ENCODE results near the gene DYDC2. TPM values are rescaled to one million over a fixed set of nuclear protein-coding genes. Genes with fewer than 3 reads are reported as not detected.
A peak's percentile ranks its signal among the peaks of the same experiment; 100 is the strongest.

Gene DYDC2, protein sequence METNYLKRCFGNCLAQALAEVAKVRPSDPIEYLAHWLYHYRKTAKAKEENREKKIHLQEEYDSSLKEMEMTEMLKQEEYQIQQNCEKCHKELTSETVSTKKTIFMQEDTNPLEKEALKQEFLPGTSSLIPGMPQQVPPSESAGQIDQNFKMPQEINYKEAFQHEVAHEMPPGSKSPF
- total RNA-seq (2021) (1.9 to 3.3 TPM (median 2.4 TPM) in 3 replicates), Bru-seq, nascent RNA (percentile 26 among the genes with signal in this experiment)
- long read RNA-seq, experiment 1, partial matches to known transcripts: 2 of 6 reads
- long read RNA-seq, experiment 1, other reads (novel, unspliced or antisense): 0 of 6 reads
- long read RNA-seq, experiment 2, partial matches to known transcripts: 3 of 3 reads
- long read RNA-seq, experiment 2, other reads (novel, unspliced or antisense): 0 of 3 reads
- long read RNA-seq, experiment 3, partial matches to known transcripts: 1 of 5 reads
- long read RNA-seq, experiment 3, other reads (novel, unspliced or antisense): 4 of 5 reads

DNA sequence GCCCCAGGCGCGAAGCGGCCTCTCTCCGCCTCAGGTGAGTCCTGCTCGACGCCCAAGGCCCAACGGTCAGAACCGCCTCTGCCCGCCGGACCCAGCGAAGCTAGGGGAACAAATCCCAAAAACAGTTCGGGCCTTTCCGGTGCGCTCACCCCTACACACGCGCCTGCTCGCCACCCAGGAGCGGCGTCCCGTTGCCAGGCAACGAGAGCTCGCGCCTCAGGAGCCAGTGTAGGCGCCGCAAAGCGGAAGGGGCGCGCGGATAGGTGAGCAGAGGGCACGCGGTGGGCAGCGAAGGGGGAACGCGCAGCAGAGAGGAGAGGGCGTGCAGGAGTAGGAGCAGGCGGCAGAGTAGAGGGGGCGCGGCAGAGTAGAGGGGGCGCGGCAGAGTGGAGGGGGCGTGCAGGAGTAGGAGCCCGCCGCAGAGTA lies at the start of gene DYDC2, which contains the start of gene DYDC1:
TSS of gene DYDC2 (plus strand) at position 219 of the 426 bp plus-strand sequence. CDS start 5,663 bp downstream, outside the sequence.
TSS of gene DYDC1 (minus strand) at position 193 of the 426 bp plus-strand sequence. CDS start 4,154 bp downstream, outside the sequence.
- ChIA-PET POLR2A (interaction anchor here (1.7 kb wide), 1 partner anchor 51 kb away, joined by 5 read pairs; the partner anchor contains the start of gene PRXL2A), CTCF (interaction anchor here (0.8 to 2.7 kb wide), 4 partner anchors 22 to 306 kb away, joined by 4 to 14 read pairs (median 4); no protein-coding TSS in a partner anchor)
- peaks cover 7% of the 10 kb centered on the region for H3K9me3 Mint-ChIP-seq
- DNase-seq (ENCODE audit: low spot score) (peak; percentile 88), ATAC-seq (peak; percentile 93)
- no peak within 1 kb of the TSS for H3K27ac Mint-ChIP-seq
- H3K36me3 Mint-ChIP-seq: no peaks in the 10 kb centered on the region
- H3K4me1 Mint-ChIP-seq: peaks cover 18% of the 10 kb centered on the region
- peaks cover 43% of the 10 kb centered on the region for H3K27me3 Mint-ChIP-seq (ENCODE audit: low read depth)
- H3K4me3 Mint-ChIP-seq: peak within 1 kb of the TSS; percentile 83
- no peak for TF ChIP-seq OVOL2 (CRISPR knock-in tag; IDR thresholded peaks at IDR 0.05; ENCODE audit: borderline replicate concordance)
- peak; percentile 91; the same call in 1 of the 2 replicates for TF ChIP-seq TP53 (CRISPR knock-in tag; IDR thresholded peaks at IDR 0.05)
- no peak for TF ChIP-seq GRHL2 (CRISPR knock-in tag; IDR thresholded peaks at IDR 0.05; ENCODE audit: insufficient replicate concordance, severe bottlenecking)
- TF ChIP-seq FOXP1 (CRISPR knock-in tag; IDR thresholded peaks at IDR 0.05; ENCODE audit: borderline replicate concordance): peak; percentile 86
- TF ChIP-seq, protein P1, sequence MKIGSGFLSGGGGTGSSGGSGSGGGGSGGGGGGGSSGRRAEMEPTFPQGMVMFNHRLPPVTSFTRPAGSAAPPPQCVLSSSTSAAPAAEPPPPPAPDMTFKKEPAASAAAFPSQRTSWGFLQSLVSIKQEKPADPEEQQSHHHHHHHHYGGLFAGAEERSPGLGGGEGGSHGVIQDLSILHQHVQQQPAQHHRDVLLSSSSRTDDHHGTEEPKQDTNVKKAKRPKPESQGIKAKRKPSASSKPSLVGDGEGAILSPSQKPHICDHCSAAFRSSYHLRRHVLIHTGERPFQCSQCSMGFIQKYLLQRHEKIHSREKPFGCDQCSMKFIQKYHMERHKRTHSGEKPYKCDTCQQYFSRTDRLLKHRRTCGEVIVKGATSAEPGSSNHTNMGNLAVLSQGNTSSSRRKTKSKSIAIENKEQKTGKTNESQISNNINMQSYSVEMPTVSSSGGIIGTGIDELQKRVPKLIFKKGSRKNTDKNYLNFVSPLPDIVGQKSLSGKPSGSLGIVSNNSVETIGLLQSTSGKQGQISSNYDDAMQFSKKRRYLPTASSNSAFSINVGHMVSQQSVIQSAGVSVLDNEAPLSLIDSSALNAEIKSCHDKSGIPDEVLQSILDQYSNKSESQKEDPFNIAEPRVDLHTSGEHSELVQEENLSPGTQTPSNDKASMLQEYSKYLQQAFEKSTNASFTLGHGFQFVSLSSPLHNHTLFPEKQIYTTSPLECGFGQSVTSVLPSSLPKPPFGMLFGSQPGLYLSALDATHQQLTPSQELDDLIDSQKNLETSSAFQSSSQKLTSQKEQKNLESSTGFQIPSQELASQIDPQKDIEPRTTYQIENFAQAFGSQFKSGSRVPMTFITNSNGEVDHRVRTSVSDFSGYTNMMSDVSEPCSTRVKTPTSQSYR (CRISPR knock-in tag; IDR thresholded peaks at IDR 0.05): no peak
- TF ChIP-seq, protein P2, sequence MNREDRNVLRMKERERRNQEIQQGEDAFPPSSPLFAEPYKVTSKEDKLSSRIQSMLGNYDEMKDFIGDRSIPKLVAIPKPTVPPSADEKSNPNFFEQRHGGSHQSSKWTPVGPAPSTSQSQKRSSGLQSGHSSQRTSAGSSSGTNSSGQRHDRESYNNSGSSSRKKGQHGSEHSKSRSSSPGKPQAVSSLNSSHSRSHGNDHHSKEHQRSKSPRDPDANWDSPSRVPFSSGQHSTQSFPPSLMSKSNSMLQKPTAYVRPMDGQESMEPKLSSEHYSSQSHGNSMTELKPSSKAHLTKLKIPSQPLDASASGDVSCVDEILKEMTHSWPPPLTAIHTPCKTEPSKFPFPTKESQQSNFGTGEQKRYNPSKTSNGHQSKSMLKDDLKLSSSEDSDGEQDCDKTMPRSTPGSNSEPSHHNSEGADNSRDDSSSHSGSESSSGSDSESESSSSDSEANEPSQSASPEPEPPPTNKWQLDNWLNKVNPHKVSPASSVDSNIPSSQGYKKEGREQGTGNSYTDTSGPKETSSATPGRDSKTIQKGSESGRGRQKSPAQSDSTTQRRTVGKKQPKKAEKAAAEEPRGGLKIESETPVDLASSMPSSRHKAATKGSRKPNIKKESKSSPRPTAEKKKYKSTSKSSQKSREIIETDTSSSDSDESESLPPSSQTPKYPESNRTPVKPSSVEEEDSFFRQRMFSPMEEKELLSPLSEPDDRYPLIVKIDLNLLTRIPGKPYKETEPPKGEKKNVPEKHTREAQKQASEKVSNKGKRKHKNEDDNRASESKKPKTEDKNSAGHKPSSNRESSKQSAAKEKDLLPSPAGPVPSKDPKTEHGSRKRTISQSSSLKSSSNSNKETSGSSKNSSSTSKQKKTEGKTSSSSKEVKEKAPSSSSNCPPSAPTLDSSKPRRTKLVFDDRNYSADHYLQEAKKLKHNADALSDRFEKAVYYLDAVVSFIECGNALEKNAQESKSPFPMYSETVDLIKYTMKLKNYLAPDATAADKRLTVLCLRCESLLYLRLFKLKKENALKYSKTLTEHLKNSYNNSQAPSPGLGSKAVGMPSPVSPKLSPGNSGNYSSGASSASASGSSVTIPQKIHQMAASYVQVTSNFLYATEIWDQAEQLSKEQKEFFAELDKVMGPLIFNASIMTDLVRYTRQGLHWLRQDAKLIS (CRISPR knock-in tag; IDR thresholded peaks at IDR 0.05; ENCODE audit: borderline replicate concordance): 0 out of 2 replicates have a peak, but pooled peaks have one; percentile 22
- TF ChIP-seq, protein P3, sequence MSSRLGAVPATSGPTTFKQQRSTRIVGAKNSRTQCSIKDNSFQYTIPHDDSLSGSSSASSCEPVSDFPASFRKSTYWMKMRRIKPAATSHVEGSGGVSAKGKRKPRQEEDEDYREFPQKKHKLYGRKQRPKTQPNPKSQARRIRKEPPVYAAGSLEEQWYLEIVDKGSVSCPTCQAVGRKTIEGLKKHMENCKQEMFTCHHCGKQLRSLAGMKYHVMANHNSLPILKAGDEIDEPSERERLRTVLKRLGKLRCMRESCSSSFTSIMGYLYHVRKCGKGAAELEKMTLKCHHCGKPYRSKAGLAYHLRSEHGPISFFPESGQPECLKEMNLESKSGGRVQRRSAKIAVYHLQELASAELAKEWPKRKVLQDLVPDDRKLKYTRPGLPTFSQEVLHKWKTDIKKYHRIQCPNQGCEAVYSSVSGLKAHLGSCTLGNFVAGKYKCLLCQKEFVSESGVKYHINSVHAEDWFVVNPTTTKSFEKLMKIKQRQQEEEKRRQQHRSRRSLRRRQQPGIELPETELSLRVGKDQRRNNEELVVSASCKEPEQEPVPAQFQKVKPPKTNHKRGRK (CRISPR knock-in tag; IDR thresholded peaks at IDR 0.05; ENCODE audit: borderline replicate concordance): no peak
- TF ChIP-seq, protein P4, sequence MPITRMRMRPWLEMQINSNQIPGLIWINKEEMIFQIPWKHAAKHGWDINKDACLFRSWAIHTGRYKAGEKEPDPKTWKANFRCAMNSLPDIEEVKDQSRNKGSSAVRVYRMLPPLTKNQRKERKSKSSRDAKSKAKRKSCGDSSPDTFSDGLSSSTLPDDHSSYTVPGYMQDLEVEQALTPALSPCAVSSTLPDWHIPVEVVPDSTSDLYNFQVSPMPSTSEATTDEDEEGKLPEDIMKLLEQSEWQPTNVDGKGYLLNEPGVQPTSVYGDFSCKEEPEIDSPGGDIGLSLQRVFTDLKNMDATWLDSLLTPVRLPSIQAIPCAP (CRISPR knock-in tag; IDR thresholded peaks at IDR 0.05): peak; percentile 48; the same call in 1 of the 2 replicates
- peak; percentile 42; the same call in 1 of the 2 replicates for TF ChIP-seq CBFB (CRISPR knock-in tag; IDR thresholded peaks at IDR 0.05; ENCODE audit: low read depth)
- TF ChIP-seq PRRX2 (CRISPR knock-in tag; IDR thresholded peaks at IDR 0.05): no peak
- no peak for TF ChIP-seq ATF1 (CRISPR knock-in tag; IDR thresholded peaks at IDR 0.05)
- no peak for TF ChIP-seq ZNF219 (CRISPR knock-in tag; IDR thresholded peaks at IDR 0.05; ENCODE audit: borderline replicate concordance)
- TF ChIP-seq, protein P5, sequence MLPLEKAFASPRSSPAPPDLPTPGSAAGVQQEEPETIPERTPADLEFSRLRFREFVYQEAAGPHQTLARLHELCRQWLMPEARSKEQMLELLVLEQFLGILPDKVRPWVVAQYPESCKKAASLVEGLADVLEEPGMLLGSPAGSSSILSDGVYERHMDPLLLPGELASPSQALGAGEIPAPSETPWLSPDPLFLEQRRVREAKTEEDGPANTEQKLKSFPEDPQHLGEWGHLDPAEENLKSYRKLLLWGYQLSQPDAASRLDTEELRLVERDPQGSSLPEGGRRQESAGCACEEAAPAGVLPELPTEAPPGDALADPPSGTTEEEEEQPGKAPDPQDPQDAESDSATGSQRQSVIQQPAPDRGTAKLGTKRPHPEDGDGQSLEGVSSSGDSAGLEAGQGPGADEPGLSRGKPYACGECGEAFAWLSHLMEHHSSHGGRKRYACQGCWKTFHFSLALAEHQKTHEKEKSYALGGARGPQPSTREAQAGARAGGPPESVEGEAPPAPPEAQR (CRISPR knock-in tag; IDR thresholded peaks at IDR 0.05): no peak
- TF ChIP-seq, protein P6, sequence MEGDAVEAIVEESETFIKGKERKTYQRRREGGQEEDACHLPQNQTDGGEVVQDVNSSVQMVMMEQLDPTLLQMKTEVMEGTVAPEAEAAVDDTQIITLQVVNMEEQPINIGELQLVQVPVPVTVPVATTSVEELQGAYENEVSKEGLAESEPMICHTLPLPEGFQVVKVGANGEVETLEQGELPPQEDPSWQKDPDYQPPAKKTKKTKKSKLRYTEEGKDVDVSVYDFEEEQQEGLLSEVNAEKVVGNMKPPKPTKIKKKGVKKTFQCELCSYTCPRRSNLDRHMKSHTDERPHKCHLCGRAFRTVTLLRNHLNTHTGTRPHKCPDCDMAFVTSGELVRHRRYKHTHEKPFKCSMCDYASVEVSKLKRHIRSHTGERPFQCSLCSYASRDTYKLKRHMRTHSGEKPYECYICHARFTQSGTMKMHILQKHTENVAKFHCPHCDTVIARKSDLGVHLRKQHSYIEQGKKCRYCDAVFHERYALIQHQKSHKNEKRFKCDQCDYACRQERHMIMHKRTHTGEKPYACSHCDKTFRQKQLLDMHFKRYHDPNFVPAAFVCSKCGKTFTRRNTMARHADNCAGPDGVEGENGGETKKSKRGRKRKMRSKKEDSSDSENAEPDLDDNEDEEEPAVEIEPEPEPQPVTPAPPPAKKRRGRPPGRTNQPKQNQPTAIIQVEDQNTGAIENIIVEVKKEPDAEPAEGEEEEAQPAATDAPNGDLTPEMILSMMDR (IDR thresholded peaks at IDR 0.05): no peak
- TF ChIP-seq, protein P7, sequence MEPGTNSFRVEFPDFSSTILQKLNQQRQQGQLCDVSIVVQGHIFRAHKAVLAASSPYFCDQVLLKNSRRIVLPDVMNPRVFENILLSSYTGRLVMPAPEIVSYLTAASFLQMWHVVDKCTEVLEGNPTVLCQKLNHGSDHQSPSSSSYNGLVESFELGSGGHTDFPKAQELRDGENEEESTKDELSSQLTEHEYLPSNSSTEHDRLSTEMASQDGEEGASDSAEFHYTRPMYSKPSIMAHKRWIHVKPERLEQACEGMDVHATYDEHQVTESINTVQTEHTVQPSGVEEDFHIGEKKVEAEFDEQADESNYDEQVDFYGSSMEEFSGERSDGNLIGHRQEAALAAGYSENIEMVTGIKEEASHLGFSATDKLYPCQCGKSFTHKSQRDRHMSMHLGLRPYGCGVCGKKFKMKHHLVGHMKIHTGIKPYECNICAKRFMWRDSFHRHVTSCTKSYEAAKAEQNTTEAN (CRISPR knock-in tag; IDR thresholded peaks at IDR 0.05): peak; percentile 66; the same call in 1 of the 2 replicates
- no peak for TF ChIP-seq NFATC4 (CRISPR knock-in tag; IDR thresholded peaks at IDR 0.05)
- no peak for TF ChIP-seq NR2C2 (CRISPR knock-in tag; IDR thresholded peaks at IDR 0.05)
- TF ChIP-seq, protein P8, sequence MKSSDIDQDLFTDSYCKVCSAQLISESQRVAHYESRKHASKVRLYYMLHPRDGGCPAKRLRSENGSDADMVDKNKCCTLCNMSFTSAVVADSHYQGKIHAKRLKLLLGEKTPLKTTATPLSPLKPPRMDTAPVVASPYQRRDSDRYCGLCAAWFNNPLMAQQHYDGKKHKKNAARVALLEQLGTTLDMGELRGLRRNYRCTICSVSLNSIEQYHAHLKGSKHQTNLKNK (CRISPR knock-in tag; IDR thresholded peaks at IDR 0.05): no peak
- peak; percentile 55; the same call in 1 of the 2 replicates for TF ChIP-seq SP1 (CRISPR knock-in tag; conservative IDR thresholded peaks at IDR 0.05)
- TF ChIP-seq ZNF396 (CRISPR knock-in tag; IDR thresholded peaks at IDR 0.05; ENCODE audit: borderline replicate concordance): no peak
